Left hindlimb (tissue), 1 donor: Measurements from ENCODE around the gene FLOT2.
"Not testable (repeated sequence)": the region's sequence is repeated elsewhere in the genome, so short reads cannot be mapped to it uniquely, and the experiment has no call there.

ENCODE experiments used
- DNase-seq: peaks from one replicate; pipeline ENCODE4 v3.0.0-alpha.2; 2018

Gene FLOT2

GRCh38 chr17:28916302-28916934, 18.9 kb upstream of the FLOT2 start:
- DNase-seq = no peak

DNA sequence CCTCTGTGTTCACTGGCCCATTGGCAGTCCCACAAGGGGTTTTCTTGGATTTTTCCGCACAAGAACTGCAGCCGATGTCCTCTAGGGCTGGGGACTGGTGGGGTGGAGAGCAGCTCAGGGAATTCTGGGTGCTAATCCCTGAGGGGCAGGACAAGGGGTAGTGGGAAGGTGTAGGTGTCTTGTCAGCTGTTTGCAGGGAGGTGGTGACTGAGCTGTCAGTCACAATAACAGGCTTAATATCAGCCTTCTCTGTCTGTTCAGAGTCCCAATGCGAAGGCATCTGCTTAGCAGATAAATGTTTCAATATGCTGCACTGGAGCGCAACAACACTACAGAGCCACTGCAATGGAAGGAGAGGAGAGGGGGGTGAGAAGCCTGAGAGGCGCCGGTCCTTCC, 15.4 kb upstream of the FLOT2 start:
- no peak for DNase-seq

- no peak for DNase-seq
These were observed 14.9 kb upstream of the FLOT2 start for GRCh38 chr17:28912281-28912937.

DNA sequence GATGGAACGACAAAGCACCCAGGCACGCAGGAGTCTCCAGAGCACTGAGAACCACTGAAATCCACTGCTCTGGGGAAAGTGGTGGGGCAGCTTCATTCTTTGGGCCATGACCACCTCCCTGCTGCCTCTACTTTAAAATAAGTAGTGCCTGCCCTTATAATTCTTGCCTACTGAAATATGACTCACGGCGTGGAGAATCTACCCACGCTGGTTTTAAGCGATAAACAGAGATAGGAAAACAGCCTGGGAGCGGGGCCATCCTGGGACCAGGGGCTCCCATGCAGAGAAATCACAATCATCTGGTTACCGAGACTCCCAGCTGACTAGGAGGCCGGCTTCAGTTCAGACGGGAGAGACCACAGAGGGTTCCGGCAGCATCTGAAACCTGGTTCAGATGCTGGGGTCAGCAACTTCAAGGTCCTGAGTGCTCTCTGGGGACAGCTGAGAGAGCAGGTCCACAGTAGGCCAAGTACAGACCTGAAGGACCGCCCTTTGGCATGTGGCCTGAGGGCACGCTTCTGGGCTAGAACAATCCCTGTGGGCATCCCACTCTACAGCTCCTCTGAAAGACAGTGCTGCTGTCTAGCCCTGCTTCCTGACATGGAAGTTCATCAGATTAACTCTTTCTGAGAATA, 14.0 kb upstream of the FLOT2 start:
- no peak for DNase-seq

DNA sequence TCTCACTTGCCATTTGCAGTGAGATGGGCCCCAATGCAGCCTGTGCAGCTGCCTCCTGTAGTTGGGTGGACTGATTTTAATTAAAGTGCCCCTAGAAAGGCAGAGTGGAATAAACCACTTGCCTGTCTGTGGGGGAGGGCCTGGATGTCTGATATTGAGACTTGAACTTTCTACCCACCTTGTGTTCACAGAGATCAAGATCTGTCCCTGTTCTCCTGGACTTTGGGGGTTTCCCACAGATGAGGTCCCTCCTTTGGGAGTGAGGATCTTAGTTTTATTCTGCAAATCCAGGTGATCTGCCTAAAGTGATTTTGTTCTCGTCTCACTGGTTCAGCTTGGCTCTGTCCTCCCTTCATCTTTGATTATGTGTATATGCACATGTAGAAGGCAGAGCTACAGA, 13.0 kb upstream of the FLOT2 start:
- no peak for DNase-seq

- DNase-seq = no peak
These were observed 11.2 kb upstream of the FLOT2 start for GRCh38 chr17:28908640-28909167.

GRCh38 chr17:28907709-28908475, 10.4 kb upstream of the FLOT2 start:
- DNase-seq = no peak

- DNase-seq = no peak
These were observed 9.3 kb upstream of the FLOT2 start for GRCh38 chr17:28906706-28907438.

DNA sequence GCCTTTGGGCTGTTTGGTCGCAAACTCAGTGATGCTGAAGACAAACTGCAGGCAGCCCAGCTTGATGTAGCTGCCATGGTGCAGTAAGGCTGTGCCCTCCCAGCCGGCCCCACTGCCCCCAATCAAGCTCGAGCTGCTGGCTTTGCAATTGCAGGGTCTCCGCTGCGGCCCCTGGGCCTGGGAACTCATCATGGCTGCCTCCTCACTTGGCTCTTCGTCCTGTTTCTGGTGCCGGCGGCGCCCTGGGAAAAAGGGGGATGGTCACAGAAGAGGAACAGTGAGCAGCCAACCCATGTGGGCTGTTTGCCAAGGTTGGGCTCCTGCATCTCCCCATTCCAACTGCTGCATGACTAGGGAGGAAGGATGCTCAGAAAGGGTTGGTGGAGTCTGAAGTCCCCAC, 8.7 kb upstream of the FLOT2 start:
- DNase-seq = no peak

DNA sequence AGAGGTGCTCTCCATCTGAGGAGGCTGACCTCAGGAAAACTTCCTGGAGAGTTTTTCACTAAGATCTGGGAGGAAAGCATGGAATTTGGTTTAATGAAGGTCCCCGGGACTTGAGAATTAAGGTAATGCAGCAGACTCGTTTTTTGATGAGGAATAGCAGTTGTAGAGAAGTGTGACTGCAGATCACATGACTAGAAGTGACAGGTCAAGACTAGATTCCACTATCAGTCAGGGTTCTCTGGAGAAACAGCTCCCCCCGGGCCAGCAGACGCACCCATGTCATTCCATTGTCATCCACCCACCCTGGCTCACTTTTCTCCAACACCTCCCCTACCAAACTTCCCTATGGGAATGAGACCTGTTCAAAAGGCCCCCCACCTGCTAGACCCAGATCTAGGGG, 7.3 kb upstream of the FLOT2 start:
- no peak for DNase-seq

GRCh38 chr17:28903546-28903841, 6.0 kb upstream of the FLOT2 start:
- not testable (repeated sequence) for DNase-seq

DNA sequence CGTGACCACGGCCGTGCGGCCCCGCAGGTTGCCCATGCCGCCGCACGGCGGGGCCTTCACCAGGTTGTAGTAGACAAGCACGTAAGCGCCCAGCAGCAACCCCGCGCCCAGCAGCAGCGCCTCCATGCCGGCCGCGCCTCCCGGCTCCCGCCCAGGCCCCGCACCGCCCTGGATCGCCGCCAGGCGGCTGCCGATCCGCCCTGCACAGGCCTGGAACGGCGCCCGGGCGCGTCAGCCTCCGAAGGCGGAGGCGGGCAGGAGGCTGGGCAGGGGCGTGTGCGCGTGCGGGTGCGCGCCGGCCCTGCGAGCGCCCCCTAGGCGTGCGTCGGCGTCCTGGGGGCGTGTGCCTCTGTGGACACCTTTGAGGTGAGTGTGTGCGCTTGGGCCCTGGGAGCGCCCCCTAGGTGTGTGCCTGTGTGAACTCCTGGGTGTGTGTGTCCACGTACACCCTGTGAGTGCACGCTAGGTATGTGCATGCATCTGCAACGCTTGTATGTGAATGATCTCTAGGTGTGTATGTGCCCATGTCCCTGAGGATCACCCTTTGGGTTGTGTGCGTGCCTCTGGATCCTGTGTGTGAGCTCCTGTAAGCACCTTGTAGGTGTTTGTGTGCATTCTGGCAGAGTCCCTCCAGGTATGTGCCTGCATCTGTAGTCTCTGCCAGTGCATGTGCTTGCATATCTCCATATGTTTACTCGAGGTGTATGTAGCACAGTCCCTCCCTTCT, 5.4 kb upstream of the FLOT2 start, which contains the start of gene DHRS13:
TSS of gene DHRS13 (minus strand) at position 261 of the 727 bp plus-strand sequence. CDS start at position 126, 135 bp downstream.
- peak; percentile 88 for DNase-seq

GRCh38 chr17:28901866-28902818, 4.6 kb upstream of the FLOT2 start:
- DNase-seq = peak; percentile 54

DNA sequence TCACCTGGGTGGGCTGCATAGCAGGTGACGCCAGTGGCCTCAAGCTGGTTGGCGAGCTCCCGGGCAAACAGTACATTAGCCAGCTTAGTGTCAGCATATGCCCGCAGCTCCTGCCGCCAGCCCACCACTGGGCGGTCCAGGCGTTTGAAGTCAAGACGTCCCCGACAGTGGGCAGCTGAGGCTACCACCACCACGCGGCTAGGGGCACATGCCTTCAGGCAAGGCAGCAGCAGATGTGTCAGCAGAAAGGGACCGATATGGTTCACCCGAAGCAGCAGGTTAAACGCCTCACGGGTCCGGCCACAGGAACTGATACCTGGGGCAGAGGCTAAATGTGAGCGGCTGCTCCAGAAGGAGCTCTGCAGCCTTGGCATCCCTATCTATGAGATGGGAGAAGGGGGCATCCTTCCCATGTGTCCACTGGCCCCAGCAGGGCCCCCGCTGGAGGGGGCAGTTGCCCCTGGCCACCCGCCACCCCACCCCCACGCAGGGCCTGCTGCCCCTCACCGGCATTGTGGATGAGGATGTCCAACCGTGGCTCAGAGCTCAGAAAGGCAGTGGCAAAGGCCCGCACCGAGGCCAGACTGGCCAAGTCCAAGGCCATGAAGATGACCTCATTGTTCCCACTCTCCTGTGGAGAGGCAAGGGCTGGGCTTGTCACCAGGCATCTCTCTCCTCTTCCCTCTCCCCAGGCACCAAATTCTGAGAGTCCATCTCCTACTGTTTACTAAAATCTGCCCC, 3.6 kb upstream of the FLOT2 start:
- DNase-seq = no peak

GRCh38 chr17:28899212-28899815, 1.8 kb upstream of the FLOT2 start:
- no peak for DNase-seq

- no peak for DNase-seq
These were observed 1.0 kb upstream of the FLOT2 start for GRCh38 chr17:28898527-28898955.

GRCh38 chr17:28897769-28898526, 415 bp upstream of the FLOT2 start:
- DNase-seq = no peak

DNA sequence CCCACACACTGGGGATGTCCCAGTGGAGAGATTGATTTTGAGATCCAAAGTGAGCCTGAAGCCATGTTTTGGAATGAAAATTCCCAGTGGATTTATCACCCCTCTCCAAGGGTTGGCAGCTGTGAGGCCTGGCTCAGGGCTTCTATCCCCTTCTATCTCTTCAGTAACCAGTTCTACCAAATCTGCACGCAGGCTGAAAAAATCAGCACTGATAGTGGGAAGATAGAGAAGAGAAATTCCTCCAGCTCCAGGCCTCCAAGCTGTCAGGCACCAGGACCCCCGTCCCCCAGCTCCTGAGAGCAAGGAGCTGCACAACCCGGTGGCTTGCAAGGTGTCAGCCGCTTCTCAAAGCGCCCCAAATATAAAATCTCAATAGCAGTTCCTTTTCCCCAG, 1.0 kb downstream of the FLOT2 start:
- DNase-seq = no peak
